ENCODE measurements around the gene SFMBT2.
"Not testable (repeated sequence)": the region's sequence is repeated elsewhere in the genome, so short reads cannot be mapped to it uniquely, and the experiment has no call there.

Gene SFMBT2

GRCh38 chr10:7401156-7401555 is 9.7 kb downstream of the SFMBT2 start:
- TF ChIP-seq CTCF (IDR thresholded peaks at IDR 0.05): no peak
- TF ChIP-seq ZFX (IDR thresholded peaks at IDR 0.05; ENCODE audit: borderline replicate concordance): no peak
- H3K27ac ChIP-seq: no peak overlapping the region

- TF ChIP-seq CTCF (IDR thresholded peaks at IDR 0.05): no peak
- TF ChIP-seq ZFX (IDR thresholded peaks at IDR 0.05; ENCODE audit: borderline replicate concordance): no peak
These were observed 10.6 kb downstream of the SFMBT2 start for GRCh38 chr10:7400068-7400715.

GRCh38 chr10:7399533-7399932 is 11.3 kb downstream of the SFMBT2 start:
- TF ChIP-seq ZFX (IDR thresholded peaks at IDR 0.05; ENCODE audit: borderline replicate concordance) (no peak), CTCF (IDR thresholded peaks at IDR 0.05) (no peak)
- no peak overlapping the region for H3K27ac ChIP-seq

More at GRCh38 chr10:7400068-7400715, 10.6 kb downstream of the SFMBT2 start:
- no peak overlapping the region for H3K27ac ChIP-seq

- H3K27ac ChIP-seq: no peak overlapping the region
- TF ChIP-seq ZFX (IDR thresholded peaks at IDR 0.05; ENCODE audit: borderline replicate concordance) (no peak), CTCF (IDR thresholded peaks at IDR 0.05) (no peak)
These were observed 13.5 kb downstream of the SFMBT2 start for GRCh38 chr10:7397049-7398035.

GRCh38 chr10:7392301-7392700 is 18.5 kb downstream of the SFMBT2 start:
- H3K27ac ChIP-seq: not testable (repeated sequence)

- TF ChIP-seq ZFX (IDR thresholded peaks at IDR 0.05; ENCODE audit: borderline replicate concordance): no peak
- TF ChIP-seq CTCF (IDR thresholded peaks at IDR 0.05): no peak
- H3K27ac ChIP-seq: no peak overlapping the region
These were observed 19.1 kb downstream of the SFMBT2 start for GRCh38 chr10:7391748-7392147.

GRCh38 chr10:7390689-7391110 is 20.1 kb downstream of the SFMBT2 start:
- not testable (repeated sequence) for H3K27ac ChIP-seq

- TF ChIP-seq ZFX (IDR thresholded peaks at IDR 0.05; ENCODE audit: borderline replicate concordance) (no peak), CTCF (IDR thresholded peaks at IDR 0.05) (no peak)
- no peak overlapping the region for H3K27ac ChIP-seq
These were observed 21.0 kb downstream of the SFMBT2 start for GRCh38 chr10:7389844-7390243.
